Right forelimb (tissue), 1 donor: ENCODE data around the gene PRDM5.

Experiments
- DNase-seq: peaks from one replicate; pipeline ENCODE4 v3.0.0-alpha.2; 2018

Gene PRDM5

GRCh38 chr4:120922381-120923206 is at the start of gene PRDM5:
Gene PRDM5 (minus strand): TSS chr4:120922726. CDS start chr4:120922608, 118 bp downstream.
- peak; percentile 88 for DNase-seq

- DNase-seq: no peak
Observed at GRCh38 chr4:120971884-120972283, 49.4 kb upstream of the PRDM5 start.

GRCh38 chr4:120965938-120966337 is 43.4 kb upstream of the PRDM5 start:
- no peak for DNase-seq

- no peak for DNase-seq
Observed at GRCh38 chr4:120964596-120964995, 42.1 kb upstream of the PRDM5 start.

GRCh38 chr4:120963449-120963848 is 40.9 kb upstream of the PRDM5 start:
- DNase-seq: no peak

GRCh38 chr4:120960656-120961267 is 38.2 kb upstream of the PRDM5 start:
- no peak for DNase-seq

GRCh38 chr4:120948382-120948781 is 25.9 kb upstream of the PRDM5 start:
- DNase-seq: no peak

GRCh38 chr4:120942776-120943175 is 20.2 kb upstream of the PRDM5 start:
- DNase-seq: no peak

GRCh38 chr4:120940547-120940946 is 18.0 kb upstream of the PRDM5 start:
- DNase-seq: no peak

- no peak for DNase-seq
Observed at GRCh38 chr4:120939693-120940092, 17.2 kb upstream of the PRDM5 start.

- DNase-seq: no peak
Observed at GRCh38 chr4:120929847-120930246, 7.3 kb upstream of the PRDM5 start.

GRCh38 chr4:120927801-120928409 is 5.4 kb upstream of the PRDM5 start:
- no peak for DNase-seq

- no peak for DNase-seq
Observed at GRCh38 chr4:120926358-120927025, 4.0 kb upstream of the PRDM5 start.

GRCh38 chr4:120924931-120925330 is 2.4 kb upstream of the PRDM5 start:
- DNase-seq: no peak

GRCh38 chr4:120923207-120923522 is 639 bp upstream of the PRDM5 start:
- DNase-seq: no peak

GRCh38 chr4:120921456-120922380 is 808 bp downstream of the PRDM5 start:
- DNase-seq: peak; percentile 86

- no peak for DNase-seq
Observed at GRCh38 chr4:120920666-120921065, 1.9 kb downstream of the PRDM5 start.

- no peak for DNase-seq
Observed at GRCh38 chr4:120919358-120919757, 3.2 kb downstream of the PRDM5 start.

GRCh38 chr4:120918788-120919187 is 3.7 kb downstream of the PRDM5 start:
- DNase-seq: peak; percentile 53

GRCh38 chr4:120918092-120918491 is 4.4 kb downstream of the PRDM5 start:
- no peak for DNase-seq

- no peak for DNase-seq
Observed at GRCh38 chr4:120916937-120917336, 5.6 kb downstream of the PRDM5 start.

GRCh38 chr4:120915336-120915735 is 7.2 kb downstream of the PRDM5 start:
- DNase-seq: no peak
